GM12878 (cell line): ENCODE results near the gene GABBR2. TPM values are rescaled to one million over a fixed set of nuclear protein-coding genes. Genes with fewer than 3 reads are reported as not detected.

Experiments used
- ATAC-seq: fragments of 200-7000 bp; cut with Tn5 transposase; 3 replicates; pipeline ENCODE4 v1.9.1; 2020; ENCODE audit warnings: mild to moderate bottlenecking, moderate library complexity
- BruUV-seq: library from RNA; stranded (reverse); fragments of 400-500 nt; replicated peaks from 2 replicates; lab custom pipeline; 2021; lab: Mats Ljungman, UMichigan
- CTCF ChIA-PET: fragments of 300-600 bp; sonication (Branson Sonifier 250); formaldehyde crosslinking; extraction: SDS; loops from one replicate; lab custom pipeline; 2021; ENCODE audit warnings: inconsistent platforms; lab: Yijun Ruan, JAX
- POLR2A ChIA-PET: fragments of 350-600 bp; formaldehyde crosslinking; extraction: SDS; loops from one replicate; lab custom pipeline; 2021; ENCODE audit warnings: inconsistent platforms; lab: Charles Lee
- RAD21 ChIA-PET: fragments of 300-600 bp; sonication (Branson Sonifier 250); formaldehyde crosslinking; loops from one replicate; lab custom pipeline; 2023; ENCODE audit warnings: antibody characterized with exemption; ENCODE audit not compliant: unreplicated experiment; lab: Charles Lee
- SMC1A ChIA-PET: fragments of 300-600 bp; sonication (Branson Sonifier 250); formaldehyde crosslinking; loops from one replicate; lab custom pipeline; 2023; ENCODE audit not compliant: unreplicated experiment, uncharacterized antibody; lab: Charles Lee
- DNase-seq: peaks from one replicate; pipeline ENCODE4 v3.0.0-alpha.2; 2011; ENCODE audit warnings: low read depth, low spot score
- FAIRE-seq: peaks from 3 replicates; lab custom pipeline; 2011; peaks lifted over from hg19 to GRCh38; lab: Jason Lieb, UNC
- H2AFZ ChIP-seq: 2 replicates; pipeline ENCODE4 v1.6.0; 2011; ENCODE audit warnings: low read depth, low read length, control low read depth; ENCODE audit not compliant: control insufficient read depth
- H3K27ac ChIP-seq: 2 replicates; pipeline ENCODE4 v1.5.1; 2011; ENCODE audit warnings: control low read depth; ENCODE audit not compliant: control insufficient read depth, insufficient read depth
- H3K27me3 ChIP-seq, 2 experiments: replicated peaks in 1 of 2; 2 replicates each; pipeline versions ENCODE4 v1.6.0 to v1.6.1; 2011; ENCODE audit warnings: low read length in 1 of 2; ENCODE audit not compliant: control insufficient read depth in 2 of 2, insufficient read depth in 2 of 2
- H3K36me3 ChIP-seq, 2 experiments: 2 replicates each; pipeline ENCODE4 v1.5.1; 2011; ENCODE audit warnings: low read length in 1 of 2; ENCODE audit not compliant: control insufficient read depth in 2 of 2, insufficient read depth in 2 of 2
- H3K4me1 ChIP-seq: 2 replicates; pipeline ENCODE4 v1.6.1; 2011; ENCODE audit warnings: mild to moderate bottlenecking, low read length, moderate library complexity, mixed read lengths; ENCODE audit not compliant: control insufficient read depth, insufficient read depth
- H3K4me2 ChIP-seq: 2 replicates; pipeline ENCODE4 v1.6.0; 2011; ENCODE audit warnings: control low read depth; ENCODE audit not compliant: control insufficient read depth, insufficient read depth
- H3K4me3 ChIP-seq: fragments of 200-600 bp; sonication (generic); 2 replicates; pipeline ENCODE4 v1.5.1; 2016
- H3K79me2 ChIP-seq: 2 replicates; pipeline ENCODE4 v1.6.0; 2011; ENCODE audit warnings: low read length; ENCODE audit not compliant: control insufficient read depth, insufficient read depth
- H3K9ac ChIP-seq: 2 replicates; pipeline ENCODE4 v1.8.0; 2011; ENCODE audit warnings: low read length, control low read depth, mixed read lengths; ENCODE audit not compliant: control insufficient read depth, insufficient read depth
- H3K9me3 ChIP-seq: replicated peaks from 3 replicates; pipeline ENCODE4 v1.5.1; 2011; ENCODE audit warnings: mild to moderate bottlenecking, low read length; ENCODE audit not compliant: control insufficient read depth, insufficient read depth
- H4K20me1 ChIP-seq: 2 replicates; pipeline ENCODE4 v1.6.0; 2011; ENCODE audit not compliant: control insufficient read depth, insufficient read depth
- ASH2L ChIP-seq: fragments of 300-600, 200-600 bp; sonication (generic); IDR thresholded peaks from 2 replicates; pipeline ENCODE4 v1.6.1; 2017; ENCODE audit warnings: low read depth, mild to moderate bottlenecking, borderline replicate concordance
- BMI1 ChIP-seq: fragments of 450-650 bp; IDR thresholded peaks from 2 replicates; pipeline ENCODE4 v1.6.1; 2016; ENCODE audit warnings: mild to moderate bottlenecking, moderate library complexity, borderline replicate concordance
- CHD1 ChIP-seq: IDR thresholded peaks from 2 replicates; pipeline ENCODE4 v1.6.1; 2012; ENCODE audit warnings: low read depth, low read length, improper control_type of control experiment
- E2F8 ChIP-seq: fragments of 450-650 bp; IDR thresholded peaks from 2 replicates; pipeline ENCODE4 v1.6.1; 2018; ENCODE audit warnings: mild to moderate bottlenecking, low read depth, moderate library complexity; ENCODE audit not compliant: partially characterized antibody
- ETV6 ChIP-seq, 2 experiments: fragments of 450-650 bp in 1 of 2; IDR thresholded peaks in 1 of 2; conservative IDR thresholded peaks in 1 of 2; 2 replicates each; pipeline ENCODE4 v1.6.1; 2014; ENCODE audit warnings: antibody characterized with exemption in 1 of 2, borderline replicate concordance in 1 of 2, low read depth in 1 of 2, mild to moderate bottlenecking in 1 of 2, moderate library complexity in 1 of 2
- LARP7 ChIP-seq: fragments of 450-650 bp; IDR thresholded peaks from 2 replicates; pipeline ENCODE4 v1.6.1; 2017; ENCODE audit warnings: mild to moderate bottlenecking
- NKRF ChIP-seq: fragments of 450-650 bp; conservative IDR thresholded peaks from 2 replicates; pipeline ENCODE4 v1.6.1; 2017; ENCODE audit warnings: mild to moderate bottlenecking, moderate library complexity
- POLR2A ChIP-seq: IDR thresholded peaks from 2 replicates; pipeline ENCODE4 v1.6.1; 2011; ENCODE audit warnings: low read depth, mild to moderate bottlenecking, low read length
- RB1 ChIP-seq: fragments of 450-650 bp; formaldehyde crosslinking; IDR thresholded peaks from 2 replicates; pipeline ENCODE4 v1.6.1; 2017; ENCODE audit warnings: mild to moderate bottlenecking, borderline replicate concordance
- WRNIP1 ChIP-seq: IDR thresholded peaks from 2 replicates; pipeline ENCODE4 v1.6.1; 2011; ENCODE audit warnings: low read depth, low read length, improper control_type of control experiment, borderline replicate concordance
- ZBTB40 ChIP-seq: fragments of 450-650 bp; IDR thresholded peaks from 2 replicates; pipeline ENCODE4 v1.6.1; 2016; ENCODE audit warnings: mild to moderate bottlenecking, moderate library complexity, borderline replicate concordance
- ZNF207 ChIP-seq: fragments of 450-650 bp; IDR thresholded peaks from 2 replicates; pipeline ENCODE4 v1.6.1; 2014; ENCODE audit warnings: antibody characterized with exemption, mild to moderate bottlenecking, borderline replicate concordance
- ZNF217 ChIP-seq: fragments of 450-650 bp; IDR thresholded peaks from 2 replicates; pipeline ENCODE4 v1.6.1; 2017; ENCODE audit warnings: antibody characterized with exemption, mild to moderate bottlenecking
- ZNF24 ChIP-seq: fragments of 450-650 bp; IDR thresholded peaks from 2 replicates; pipeline ENCODE4 v1.6.1; 2017; ENCODE audit warnings: antibody characterized with exemption, mild to moderate bottlenecking
- WGBS: methylation state at CpG from one replicate; pipeline ENCODE4 v1.1.6; 2016; ENCODE audit warnings: low lambda C conversion rate; ENCODE audit not compliant: insufficient replicate concordance, insufficient coverage; ENCODE audit errors: missing lambda C conversion rate; 5-methylcytosine and 5-hydroxymethylcytosine counted together
- in situ Hi-C: fragments of 300-500 bp; cut with MboI; formaldehyde crosslinking; loops from 9 replicates; pipeline ENCODE4 v1.14.3; 2018; ENCODE audit warnings: mixed read lengths
- intact Hi-C: fragments of 100-400 bp; cut with micrococcal nuclease; formaldehyde crosslinking; loops from one replicate; pipeline ENCODE4 v1.14.2; 2022; ENCODE audit not compliant: unreplicated experiment
- polyA plus RNA-seq, 11 experiments: library from polyadenylated mRNA; depleted of rRNA in 4 of 11; unstranded in 6 of 11; stranded (reverse) in 5 of 11; fragments of >200 nt; fragmentation: Nextera tagmentation in 4 of 11; fragmentation: Illumina TruSeq in 1 of 11; extraction: Ambion mirVana in 4 of 11; extraction: Trizol in 1 of 11; gene quantifications; 1 replicate in 1 of 11; 2 replicates in 10 of 11; pipeline versions ENCODE4 v1.2.1 to v1.2.3, GENCODE V29; 2011 to 2016; ENCODE audit warnings: inconsistent platforms in 2 of 11, missing spikeins in 2 of 11, low read depth in 1 of 11
- total RNA-seq, 4 experiments: library from RNA; depleted of rRNA in 3 of 4; stranded (reverse); fragments of >200 nt in 3 of 4; fragmentation: Illumina TruSeq in 1 of 4; extraction: Trizol in 1 of 4; gene quantifications; 2 replicates each; pipeline versions ENCODE4 v1.2.1 to v1.2.3, GENCODE V29; 2013 to 2021

GABBR2 gene
- total and polyA plus RNA-seq, 10 of the 15 experiments (the other 5 are each of a cell fraction or from before 2014, with no cell fraction given), result 0.02 to 2.2 (median 0.06) TPM; not detected in 2

GRCh38 chr9:98372077-98372836 lies 336.5 kb downstream of the GABBR2 start (continued):
- TF ChIP-seq ASH2L (no peak), ZNF24 (no peak), BMI1 (no peak)

GRCh38 chr9:98370976-98371315 lies 337.8 kb downstream of the GABBR2 start:
- Histone ChIP-seq H3K9me3 (no peaks in the 10 kb centered on the region; the same call in 1 of the 3 replicates), H3K79me2 (no peaks in the 10 kb centered on the region), H3K4me1 (peaks cover 4% of the 10 kb centered on the region; the same call in 1 of the 2 replicates), H3K27ac (no peak overlapping the region), H3K4me3 (no peak overlapping the region), H2AFZ (no peak overlapping the region), H3K27me3 (no peaks in the 10 kb centered on the region; a peak in 1 of 4 replicates), H3K9ac (no peak overlapping the region), H3K4me2 (no peak overlapping the region), H4K20me1 (no peaks in the 10 kb centered on the region), H3K36me3 (no peaks in the 10 kb centered on the region)
- ChIA-PET RAD21 (no interaction called here), SMC1A (no interaction called here), CTCF (no interaction called here), POLR2A (no interaction called here)
- no peak for ATAC-seq
- FAIRE-seq, result no peak
- no TSS peak for BruUV-seq
- 1% methylated on average over 4 of the region's 4 CpGs for WGBS
- DNase-seq, result no peak
- intact Hi-C loops (no loop called here), in situ Hi-C loops (no loop called here)
- no peak for TF ChIP-seq ZNF217
- no peak for TF ChIP-seq ZNF207
- TF ChIP-seq CHD1, result no peak
- TF ChIP-seq NKRF, result no peak
- TF ChIP-seq E2F8, result no peak
- no peak for TF ChIP-seq ETV6 (conservative IDR thresholded peaks at IDR 0.05 in 1 of 2, IDR thresholded peaks at IDR 0.05 in 1 of 2; ENCODE audit: borderline replicate concordance in 1 of 2, low read depth in 1 of 2)
- TF ChIP-seq ZBTB40, result no peak
- TF ChIP-seq WRNIP1, result no peak
- no peak for TF ChIP-seq LARP7
- TF ChIP-seq POLR2A, result no peak
- TF ChIP-seq RB1, result no peak
